Fibroblast of mammary gland (primary cell): ENCODE measurements around the gene PLA2G4A.
A peak's percentile ranks its signal among the peaks of the same experiment; 100 is the strongest.

Source experiments
- DNase-seq: peaks from one replicate; pipeline ENCODE4 v3.0.0-alpha.2; 2010; ENCODE audit warnings: low read depth
- H3K4me3 ChIP-seq: 2 replicates; pipeline ENCODE4 v1.5.1; 2011; ENCODE audit warnings: low read depth, mild to moderate bottlenecking, low read length, moderate library complexity; ENCODE audit not compliant: control insufficient read depth
- TF ChIP-seq, protein P1 (sequence below): conservative IDR thresholded peaks from 2 replicates; pipeline ENCODE4 v1.5.1; 2011; ENCODE audit warnings: low read depth, low read length, inconsistent platforms; ENCODE audit not compliant: control insufficient read depth, insufficient read depth

Gene PLA2G4A

DNA sequence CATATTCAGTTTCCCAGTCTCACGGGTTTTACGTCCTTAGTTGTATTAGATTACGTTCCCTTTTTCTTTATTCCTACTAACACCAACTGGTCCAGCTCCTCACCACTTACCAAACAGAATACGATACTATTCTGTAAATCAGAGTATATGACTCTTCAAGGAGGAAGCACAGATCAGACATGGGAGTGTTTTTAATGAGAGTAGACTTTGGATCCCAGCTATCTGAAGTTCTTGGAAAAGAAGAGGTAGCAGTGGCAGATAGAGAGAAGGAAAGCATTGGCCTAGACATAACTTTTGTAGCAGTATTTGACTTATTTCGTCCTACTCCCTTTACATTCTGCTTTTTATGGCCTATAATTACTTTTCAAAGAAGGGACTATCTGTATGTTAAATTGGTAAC is 24.1 kb upstream of the PLA2G4A start:
- no peak overlapping the region for H3K4me3 ChIP-seq
- no peak for DNase-seq
- TF ChIP-seq, protein P1, sequence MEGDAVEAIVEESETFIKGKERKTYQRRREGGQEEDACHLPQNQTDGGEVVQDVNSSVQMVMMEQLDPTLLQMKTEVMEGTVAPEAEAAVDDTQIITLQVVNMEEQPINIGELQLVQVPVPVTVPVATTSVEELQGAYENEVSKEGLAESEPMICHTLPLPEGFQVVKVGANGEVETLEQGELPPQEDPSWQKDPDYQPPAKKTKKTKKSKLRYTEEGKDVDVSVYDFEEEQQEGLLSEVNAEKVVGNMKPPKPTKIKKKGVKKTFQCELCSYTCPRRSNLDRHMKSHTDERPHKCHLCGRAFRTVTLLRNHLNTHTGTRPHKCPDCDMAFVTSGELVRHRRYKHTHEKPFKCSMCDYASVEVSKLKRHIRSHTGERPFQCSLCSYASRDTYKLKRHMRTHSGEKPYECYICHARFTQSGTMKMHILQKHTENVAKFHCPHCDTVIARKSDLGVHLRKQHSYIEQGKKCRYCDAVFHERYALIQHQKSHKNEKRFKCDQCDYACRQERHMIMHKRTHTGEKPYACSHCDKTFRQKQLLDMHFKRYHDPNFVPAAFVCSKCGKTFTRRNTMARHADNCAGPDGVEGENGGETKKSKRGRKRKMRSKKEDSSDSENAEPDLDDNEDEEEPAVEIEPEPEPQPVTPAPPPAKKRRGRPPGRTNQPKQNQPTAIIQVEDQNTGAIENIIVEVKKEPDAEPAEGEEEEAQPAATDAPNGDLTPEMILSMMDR: no peak

DNA sequence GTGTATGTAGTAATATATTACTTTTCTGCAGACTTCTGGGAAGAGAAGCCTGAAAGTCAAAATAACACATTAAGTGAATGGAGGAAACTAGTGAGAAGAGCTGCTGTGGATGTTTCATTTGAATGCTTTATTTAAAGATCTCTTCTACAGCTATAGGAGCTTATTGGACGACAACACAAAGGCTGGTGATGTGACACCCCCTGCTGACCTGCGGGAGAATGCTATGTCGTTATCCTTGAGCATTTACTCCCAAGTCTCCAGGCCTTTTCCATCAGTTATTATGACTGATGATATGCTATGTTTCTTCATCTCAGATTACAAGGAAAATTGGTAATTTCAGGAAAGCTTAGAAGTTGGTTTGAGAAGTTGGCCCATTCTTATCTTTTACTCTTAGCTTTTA is 22.3 kb upstream of the PLA2G4A start:
- no peak overlapping the region for H3K4me3 ChIP-seq
- TF ChIP-seq, protein P1: no peak
- DNase-seq: peak; percentile 18

DNA sequence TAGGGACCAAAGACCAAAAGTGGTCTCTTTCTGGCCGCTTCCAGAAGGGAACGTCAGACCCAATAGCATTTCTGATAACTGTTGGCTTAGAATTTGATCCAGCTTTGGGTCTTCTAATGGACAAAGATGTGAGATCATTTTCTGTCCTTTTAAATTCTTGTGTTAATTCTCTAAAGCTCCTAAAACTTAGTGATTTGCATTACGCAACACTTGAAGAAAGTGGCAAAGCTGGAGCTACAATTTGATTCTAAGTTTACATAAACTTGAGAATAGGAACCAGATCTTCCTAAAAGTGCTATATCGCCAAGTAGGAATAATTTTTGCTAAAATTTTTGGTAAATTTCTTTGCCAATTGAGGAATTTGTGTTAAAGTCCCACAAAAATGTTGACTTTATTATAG is 21.6 kb upstream of the PLA2G4A start:
- DNase-seq: no peak
- TF ChIP-seq, protein P1: no peak
- no peak overlapping the region for H3K4me3 ChIP-seq

DNA sequence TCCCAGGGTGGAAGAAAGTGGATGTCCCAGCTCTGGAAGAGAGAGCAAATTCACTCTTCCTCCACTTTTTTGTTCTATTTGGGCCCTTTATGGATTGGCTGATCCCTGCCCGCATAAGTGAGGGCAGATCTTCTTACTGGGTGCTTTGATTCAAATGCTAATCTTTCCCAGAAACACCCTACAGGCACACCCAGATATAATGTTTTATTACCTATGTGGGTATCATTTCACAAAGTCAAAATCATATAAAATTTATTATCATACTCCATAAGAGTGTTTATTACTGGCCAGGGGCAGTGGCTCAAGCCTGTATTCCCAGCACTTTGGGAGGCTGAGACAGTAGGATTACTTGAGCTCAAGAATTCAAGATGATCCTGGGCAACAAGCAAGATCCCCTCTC is 16.9 kb upstream of the PLA2G4A start:
- no peak for DNase-seq
- H3K4me3 ChIP-seq: no peak overlapping the region
- TF ChIP-seq, protein P1: no peak

DNA sequence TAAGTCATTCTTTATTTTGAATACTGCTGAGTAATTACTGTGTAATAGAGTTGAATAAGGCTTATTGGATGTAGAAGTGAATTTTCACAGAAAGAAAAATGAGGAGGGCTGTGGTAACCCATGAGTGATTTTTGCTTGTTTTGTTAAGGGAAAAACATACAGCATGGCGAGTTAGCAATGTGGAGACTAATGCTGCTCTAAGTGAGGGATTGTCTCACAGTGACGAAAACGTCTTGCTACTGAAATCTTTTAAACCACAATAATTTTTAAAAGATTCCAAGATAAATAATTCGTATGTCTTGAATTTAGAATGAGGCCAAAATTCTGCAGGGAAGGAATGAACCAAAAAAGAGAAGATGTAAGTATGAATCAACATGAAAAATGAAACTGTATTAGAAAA is 16.2 kb upstream of the PLA2G4A start:
- TF ChIP-seq, protein P1: no peak
- peak; percentile 86 for DNase-seq
- no peak overlapping the region for H3K4me3 ChIP-seq

DNA sequence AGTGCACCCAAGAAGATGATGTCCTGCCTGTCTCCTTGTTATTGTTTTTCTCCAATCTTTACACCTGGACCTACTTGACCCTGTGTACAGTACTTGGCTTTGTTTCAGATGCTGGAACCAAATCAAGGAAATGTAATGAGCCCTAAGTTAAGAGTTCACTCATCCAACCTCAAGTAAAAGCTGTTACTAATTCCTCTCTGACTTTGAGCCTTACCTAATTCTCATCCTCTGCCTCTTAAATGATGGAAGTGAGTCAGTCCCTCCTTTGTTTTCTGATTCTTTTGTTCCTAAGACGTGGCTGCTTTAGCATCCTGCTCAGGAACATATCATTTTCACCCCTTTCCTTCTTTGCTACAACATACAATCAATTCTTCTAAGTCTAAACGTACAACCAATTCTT is 15.3 kb upstream of the PLA2G4A start:
- DNase-seq: peak; percentile 38
- TF ChIP-seq, protein P1: no peak
- H3K4me3 ChIP-seq: no peak overlapping the region

DNA sequence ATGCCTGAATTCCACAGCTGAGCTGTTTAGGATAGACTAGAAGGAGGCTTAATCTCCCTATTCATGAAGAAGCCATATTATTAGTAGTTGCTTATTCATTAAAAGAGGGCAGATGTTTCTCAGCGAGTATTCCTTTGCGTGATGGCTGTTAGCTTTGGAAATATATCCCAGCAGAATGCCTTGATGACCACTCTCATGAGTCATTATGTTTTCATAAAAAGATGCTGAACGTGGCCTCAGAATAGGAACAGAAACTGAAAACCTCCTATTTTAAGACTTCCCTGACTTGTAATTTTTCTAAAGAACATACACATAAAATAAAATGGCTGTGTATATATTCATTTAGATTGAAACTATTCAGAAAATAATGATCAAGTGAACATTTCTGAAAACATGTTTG is 9.6 kb upstream of the PLA2G4A start:
- DNase-seq: peak; percentile 84

More for the DNA sequence above, 9.6 kb upstream of the PLA2G4A start:
- TF ChIP-seq, protein P1: no peak
- H3K4me3 ChIP-seq: no peak overlapping the region
